ENCODE results near the gene SLC30A4. TPM values are rescaled to one million over a fixed set of nuclear protein-coding genes. Genes with fewer than 3 reads are reported as not detected.

Gene SLC30A4
- total and polyA plus RNA-seq, 2 of the 8 experiments (the other 6 are each of a cell fraction or from before 2014, with no cell fraction given), result under 0.01 to 0.07 TPM

DNA sequence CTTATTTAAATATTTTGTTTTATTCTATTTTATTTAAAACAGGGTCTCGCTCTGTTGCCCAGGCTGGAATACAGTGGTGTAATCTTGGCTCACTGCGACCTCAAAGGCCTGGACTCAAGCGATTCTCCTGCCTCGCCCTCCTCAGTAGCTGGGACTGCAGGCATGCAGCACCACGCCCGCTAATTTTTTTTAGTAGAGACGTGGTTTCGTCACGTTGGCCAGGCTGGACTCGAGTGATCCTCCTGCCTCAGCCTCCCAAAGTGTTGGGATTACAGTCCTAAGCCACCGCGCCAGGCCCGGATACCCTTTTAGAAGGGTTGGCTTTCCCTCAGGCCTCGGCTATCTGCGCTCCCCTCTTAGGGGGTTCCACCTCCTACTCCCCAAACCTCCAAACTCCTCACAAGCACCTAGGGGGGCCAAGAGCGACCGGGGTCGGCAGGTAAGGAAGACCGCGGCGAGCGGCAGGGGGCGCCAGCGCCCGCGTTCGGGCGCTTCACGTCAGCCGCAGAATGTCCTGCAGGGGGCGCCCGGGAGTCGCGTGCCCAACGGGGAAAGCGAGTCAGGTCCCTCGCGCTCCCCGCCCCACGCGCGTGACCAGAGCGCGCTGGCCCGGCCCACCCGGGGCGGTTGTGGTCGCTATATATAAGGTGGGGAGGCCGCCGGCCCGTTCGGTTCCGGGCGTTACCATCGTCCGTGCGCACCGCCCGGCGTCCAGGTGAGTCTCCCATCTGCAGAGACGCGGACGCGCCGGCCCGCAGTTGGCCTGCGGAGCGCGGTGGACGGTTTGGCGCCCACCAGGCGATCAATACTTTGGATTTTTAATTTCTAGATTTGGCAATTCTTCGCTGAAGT lies 92.4 kb downstream of the SLC30A4 start:
- Histone ChIP-seq H3K9me3 (ENCODE audit: insufficient read depth in 2 of 2, low read depth in 1 of 2, low read length in 1 of 2) (no peaks in the 10 kb centered on the region), H3K18ac (ENCODE audit: extremely low read depth, low read length) (no peak overlapping the region), H2BK120ac (replicated peaks; ENCODE audit: low read depth, low read length) (no peak overlapping the region), H3K27me3 (replicated peaks in 1 of 4; ENCODE audit: control insufficient read depth in 3 of 4, extremely low read depth in 1 of 4, insufficient read depth in 3 of 4, low read length in 3 of 4) (peaks cover 3 to 22% (median 13%) of the 10 kb centered on the region in 4 experiments; a peak in 6 of 7 replicates), H2BK12ac (ENCODE audit: low read depth, low read length) (no peak overlapping the region), H3K4ac (replicated peaks; ENCODE audit: insufficient read length, low read depth, low read length) (no peak overlapping the region), H3K4me2 (ENCODE audit: insufficient read depth in 1 of 2, low read depth in 2 of 2, low read length in 2 of 2) (peak overlapping the region in 1 of 2 experiments; percentile 65; a peak in 3 of 4 replicates), H3K9ac (replicated peaks in 1 of 4; ENCODE audit: extremely low read depth in 1 of 4, low read depth in 3 of 4, low read length in 3 of 4) (no peak overlapping the region), H3K14ac (ENCODE audit: insufficient read length) (no peak overlapping the region), H2BK15ac (ENCODE audit: low read length) (no peak overlapping the region), H2BK5ac (ENCODE audit: low read depth, low read length) (no peak overlapping the region), H3K4me3 (ENCODE audit: extremely low read depth in 1 of 4, insufficient read depth in 2 of 4, low read depth in 3 of 4, low read length in 4 of 4) (peak overlapping the region; percentile 21 to 63 (median 42)), H2AK5ac (ENCODE audit: low read depth, low read length) (no peak overlapping the region), H3K56ac (replicated peaks; ENCODE audit: insufficient read length, low read depth, low read length) (no peak overlapping the region), H3K27ac (ENCODE audit: low read depth, low read length) (no peak overlapping the region), H3K4me1 (replicated peaks in 1 of 4; ENCODE audit: control insufficient read depth in 3 of 4, insufficient read depth in 4 of 4, low read length in 3 of 4) (no peaks in the 10 kb centered on the region), H4K8ac (ENCODE audit: extremely low read depth, insufficient read depth, low read length) (no peak overlapping the region), H3K23me2 (ENCODE audit: low read depth, low read length) (no peaks in the 10 kb centered on the region), H2BK20ac (ENCODE audit: low read length) (no peak overlapping the region), H3K79me1 (ENCODE audit: low read depth, low read length) (no peaks in the 10 kb centered on the region), H4K5ac (ENCODE audit: insufficient read length, low read depth, low read length) (no peak overlapping the region), H2AFZ (ENCODE audit: low read length) (no peak overlapping the region), H4K91ac (replicated peaks; ENCODE audit: insufficient read length, low read length) (no peak overlapping the region), H3K36me3 (ENCODE audit: control insufficient read depth in 2 of 4, insufficient read depth in 4 of 4, low read length in 3 of 4) (no peaks in the 10 kb centered on the region), H3K79me2 (ENCODE audit: control insufficient read depth in 1 of 2, insufficient read depth in 2 of 2, low read length in 2 of 2) (no peaks in the 10 kb centered on the region), H3K23ac (ENCODE audit: insufficient read length) (no peak overlapping the region), H4K20me1 (replicated peaks in 1 of 2; ENCODE audit: control insufficient read depth in 1 of 2, insufficient read depth in 2 of 2, low read length in 2 of 2) (no peaks in the 10 kb centered on the region)
- WGBS, 2 experiments (ENCODE audit: extremely low coverage in 1 of 2, insufficient coverage in 1 of 2, insufficient read length in 1 of 2, insufficient replicate concordance in 2 of 2, low coverage in 1 of 2, low lambda C conversion rate in 2 of 2, missing lambda C conversion rate in 1 of 2), result 16% methylated on average over 68 of the region's 73 CpGs; no CpG with 5 or more reads in 1 of the 2 experiments
- no peak for FAIRE-seq
- POLR2A ChIA-PET (ENCODE audit: partially characterized antibody), result interaction anchor here (1.6 kb wide), 1 partner anchor 11 kb away, joined by 4 read pairs; no protein-coding TSS in a partner anchor
- DNase-seq (ENCODE audit: low read depth in 1 of 2, low spot score in 2 of 2), result peak; percentile 21 to 98
- CTCF ChIA-PET (ENCODE audit: partially characterized antibody), result interaction anchor here (0.6 to 5.2 kb wide), 42 partner anchors 9 to 312 kb away, joined by 3 to 76 read pairs (median 4); no protein-coding TSS in a partner anchor
- TF ChIP-seq SP4 (IDR thresholded peaks at IDR 0.05; ENCODE audit: low read length), result no peak
- TF ChIP-seq SAP30 (IDR thresholded peaks at IDR 0.05; ENCODE audit: insufficient read depth, insufficient replicate concordance, low read length), result no peak
- no peak for TF ChIP-seq SP1 (IDR thresholded peaks at IDR 0.05; ENCODE audit: low read depth, low read length)
- TF ChIP-seq TAF7 (optimal IDR thresholded peaks at IDR 0.05; ENCODE audit: borderline replicate concordance, low read depth, low read length), result peak; percentile 49
- TF ChIP-seq, protein P1, sequence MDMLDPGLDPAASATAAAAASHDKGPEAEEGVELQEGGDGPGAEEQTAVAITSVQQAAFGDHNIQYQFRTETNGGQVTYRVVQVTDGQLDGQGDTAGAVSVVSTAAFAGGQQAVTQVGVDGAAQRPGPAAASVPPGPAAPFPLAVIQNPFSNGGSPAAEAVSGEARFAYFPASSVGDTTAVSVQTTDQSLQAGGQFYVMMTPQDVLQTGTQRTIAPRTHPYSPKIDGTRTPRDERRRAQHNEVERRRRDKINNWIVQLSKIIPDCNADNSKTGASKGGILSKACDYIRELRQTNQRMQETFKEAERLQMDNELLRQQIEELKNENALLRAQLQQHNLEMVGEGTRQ (IDR thresholded peaks at IDR 0.05; ENCODE audit: low read length), result no peak
- TF ChIP-seq CHD1 (IDR thresholded peaks at IDR 0.05; ENCODE audit: low read depth, low read length), result no peak
- TF ChIP-seq CHD2 (IDR thresholded peaks at IDR 0.05; ENCODE audit: low read length), result peak; percentile 11; the same call in 1 of the 2 replicates
- 0 out of 2 replicates have a peak, but pooled peaks have one; percentile 42 for TF ChIP-seq SUZ12 (IDR thresholded peaks at IDR 0.05; ENCODE audit: low read length)
- no peak for TF ChIP-seq BCL11A (IDR thresholded peaks at IDR 0.05; ENCODE audit: low read depth in 2 of 2, low read length in 2 of 2)
- peak; percentile 58; the same call in 1 of the 2 replicates for TF ChIP-seq YY1 (IDR thresholded peaks at IDR 0.05; ENCODE audit: low read depth, low read length)
- TF ChIP-seq FOSL1 (IDR thresholded peaks at IDR 0.05; ENCODE audit: insufficient read depth, low read depth, low read length), result no peak

Measured in H1 (cell line).